A204.1 (cell line): Measurements from ENCODE around the gene OGDH.

ENCODE experiments used
- FAIRE-seq: peaks from 2 replicates; lab custom pipeline; 2012; peaks lifted over from hg19 to GRCh38; lab: Jason Lieb, UNC

The OGDH gene

DNA sequence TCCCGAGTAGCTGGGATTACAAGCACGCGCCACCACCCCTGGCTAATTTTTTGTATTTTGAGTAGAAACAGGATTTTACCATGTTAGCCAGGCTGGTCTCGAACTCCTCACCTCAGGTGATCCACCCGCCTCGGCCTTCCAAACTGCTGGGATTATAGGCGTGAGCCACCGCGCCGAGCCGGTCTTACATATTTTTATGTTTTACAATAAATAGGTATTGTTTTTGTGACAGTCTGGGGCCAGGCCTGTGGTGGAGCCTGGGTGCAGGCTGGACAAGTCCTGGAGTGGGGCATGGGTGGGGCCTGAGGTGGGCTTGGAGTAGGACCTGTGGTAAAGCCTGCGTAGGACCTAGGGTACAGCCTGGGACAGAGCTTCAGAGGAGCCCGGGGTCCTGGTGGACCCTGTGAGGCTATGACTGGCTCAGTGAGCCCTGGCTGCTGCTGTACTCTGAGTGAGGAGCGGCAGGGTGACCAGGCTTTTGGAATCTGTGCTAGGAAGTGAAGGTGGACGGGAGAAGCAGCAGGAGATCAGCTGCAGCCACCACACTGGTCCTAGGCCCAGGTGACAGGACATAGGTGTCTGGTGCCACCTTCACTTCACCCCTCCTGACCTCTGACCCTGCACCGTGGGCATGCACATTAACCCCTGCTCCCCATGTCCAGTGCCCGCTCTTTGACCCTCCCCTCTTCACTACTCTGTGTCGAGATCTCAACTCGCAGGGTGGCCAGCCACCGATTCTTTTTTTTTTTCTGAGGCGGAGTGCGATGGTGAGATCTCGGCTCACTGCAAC lies 132.6 kb downstream of the OGDH start:
- FAIRE-seq, result no peak

DNA sequence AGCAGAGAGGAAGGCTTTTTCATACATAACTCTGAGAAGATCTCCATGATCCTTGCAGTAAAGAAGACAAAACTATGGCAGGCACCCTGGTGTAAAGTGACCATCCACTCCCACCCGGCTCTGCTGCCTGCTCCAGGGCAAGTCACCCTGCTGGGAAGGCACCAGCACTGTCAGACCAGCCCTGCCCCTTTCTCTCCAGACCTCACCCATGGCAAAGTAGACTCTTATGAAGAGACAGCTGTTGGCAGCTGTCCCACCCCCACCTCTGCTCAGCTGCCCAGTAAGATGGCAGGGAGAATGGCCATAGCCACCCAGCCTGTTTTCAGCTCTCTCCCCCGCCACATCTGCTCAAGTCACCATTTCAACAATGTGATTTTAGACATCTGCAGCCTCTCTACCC lies 133.6 kb downstream of the OGDH start:
- no peak for FAIRE-seq

DNA sequence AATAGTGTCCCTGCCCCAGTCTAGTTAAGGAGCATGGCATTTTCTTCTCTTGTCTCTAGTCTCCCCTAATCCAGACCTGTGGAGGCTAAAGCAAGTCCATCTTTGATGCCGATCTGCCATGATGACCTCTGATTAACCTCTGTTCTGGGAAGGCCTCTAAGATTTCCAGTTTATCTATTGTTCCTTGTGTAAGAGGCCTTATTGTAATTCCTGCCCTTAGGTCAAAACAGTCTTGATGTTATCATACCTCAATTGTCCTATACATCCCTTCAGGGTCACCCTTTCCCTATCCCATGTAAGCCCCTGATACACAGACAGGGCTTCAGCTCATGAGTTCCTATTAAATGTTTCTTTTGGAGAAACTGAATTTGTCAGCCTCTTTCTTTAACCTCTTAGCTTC lies 137.3 kb downstream of the OGDH start:
- FAIRE-seq, result no peak

DNA sequence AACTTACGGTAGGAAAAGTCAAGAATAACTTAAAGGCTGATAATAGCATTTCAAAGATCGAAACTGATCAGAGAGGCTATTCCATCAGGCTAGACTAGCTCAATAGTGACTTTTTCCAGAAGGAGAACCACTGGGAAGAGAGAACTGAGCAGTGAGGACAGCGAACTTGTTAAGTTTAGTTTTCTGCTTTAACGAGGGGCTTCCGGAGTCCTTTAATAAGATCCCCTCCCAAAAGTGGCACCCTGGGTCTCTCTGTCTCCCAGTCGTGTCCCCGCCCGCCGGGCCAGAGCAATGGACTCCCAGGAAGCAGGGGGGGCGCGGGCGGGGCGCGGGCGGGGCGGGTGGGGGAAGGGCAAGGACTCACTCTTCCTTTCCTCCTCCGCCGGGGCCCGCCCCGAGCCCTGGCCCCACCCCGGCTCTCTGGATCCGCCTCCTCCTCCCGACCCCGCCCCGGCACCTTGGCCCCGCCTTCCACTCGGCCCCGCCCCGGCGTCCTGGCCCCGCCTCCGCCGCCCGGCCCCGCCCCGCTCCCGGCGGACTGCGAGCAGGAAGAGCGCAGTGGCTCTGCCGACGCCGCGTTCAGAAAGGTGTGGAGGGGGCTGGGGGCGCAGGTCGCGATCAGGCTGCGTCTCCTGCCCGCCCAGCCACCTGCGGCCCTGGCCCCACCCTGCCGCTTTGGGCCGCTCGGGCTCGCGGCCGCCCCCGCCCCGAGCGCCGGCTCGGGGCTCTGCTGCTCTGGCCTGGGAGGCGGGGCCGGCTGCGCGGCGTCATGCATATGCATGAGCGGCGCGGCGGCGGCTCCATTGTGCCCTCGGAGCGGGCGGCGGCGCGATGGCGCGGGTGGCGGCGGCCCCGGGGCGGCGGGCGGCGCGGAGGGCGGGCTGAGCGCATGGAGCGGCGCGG lies 141.9 kb downstream of the OGDH start, which contains the start of gene ZMIZ2:
ZMIZ2 (plus strand) TSS at position 803 of the 903 bp plus-strand sequence. CDS start 7,403 bp downstream, outside the sequence.
- no peak for FAIRE-seq

DNA sequence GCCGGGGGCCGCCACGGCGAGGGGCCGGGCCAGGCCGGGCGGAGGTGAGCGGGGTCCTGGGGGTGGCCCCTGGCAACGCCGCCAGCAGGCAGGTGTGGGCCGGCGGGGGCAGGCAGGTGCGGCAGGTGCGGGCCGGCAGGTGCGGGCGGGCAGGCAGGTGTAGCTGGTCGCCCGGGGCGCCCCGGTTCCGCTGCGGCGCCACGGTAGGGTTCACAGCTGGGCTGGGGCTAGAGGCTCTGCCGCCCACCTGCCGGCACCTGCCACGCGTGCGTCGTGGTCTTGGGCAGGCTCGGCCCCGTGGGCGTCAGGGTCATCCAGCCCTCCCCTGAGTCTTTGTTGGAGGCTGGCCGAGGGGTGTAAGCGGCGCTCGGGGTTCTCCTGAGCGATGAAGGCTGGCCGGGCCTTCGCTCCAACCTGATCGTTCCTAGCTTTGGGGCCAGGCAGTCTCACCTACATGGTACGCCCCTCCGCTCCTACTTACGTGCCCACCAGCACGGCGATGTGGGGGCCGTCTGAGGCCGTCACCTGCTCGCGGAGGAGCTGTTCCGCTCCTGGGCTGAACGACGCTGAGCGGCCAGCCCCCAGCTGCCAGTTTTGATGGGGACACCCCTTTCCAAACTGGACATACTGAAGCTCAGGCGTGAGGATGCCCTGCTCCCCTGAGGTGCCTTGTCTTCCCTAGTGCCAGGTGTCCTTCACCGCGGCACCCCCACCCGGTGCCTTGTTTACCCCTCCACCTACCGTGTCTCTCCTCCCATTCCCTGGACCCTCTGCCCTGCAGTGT lies 142.7 kb downstream of the OGDH start:
- FAIRE-seq, result no peak

DNA sequence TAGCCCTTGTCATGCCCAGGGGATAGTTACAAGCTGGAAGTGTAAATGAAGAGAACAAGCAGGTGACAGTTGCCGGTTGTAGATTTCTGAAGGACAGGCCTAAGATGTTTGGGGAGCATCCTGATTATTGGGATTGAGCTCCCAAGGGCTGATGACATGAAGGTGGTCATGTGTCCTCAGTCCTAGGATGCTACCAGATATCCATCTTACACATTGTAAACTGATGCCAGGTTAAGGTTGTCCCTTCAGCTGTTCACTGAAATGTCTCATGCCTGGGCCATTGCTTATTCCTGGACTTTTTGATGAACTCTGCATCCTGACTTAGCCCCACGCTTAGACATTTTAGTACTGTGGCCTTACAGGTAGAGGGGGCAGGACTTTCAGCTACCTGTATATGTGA lies 143.6 kb downstream of the OGDH start:
- FAIRE-seq, result no peak

DNA sequence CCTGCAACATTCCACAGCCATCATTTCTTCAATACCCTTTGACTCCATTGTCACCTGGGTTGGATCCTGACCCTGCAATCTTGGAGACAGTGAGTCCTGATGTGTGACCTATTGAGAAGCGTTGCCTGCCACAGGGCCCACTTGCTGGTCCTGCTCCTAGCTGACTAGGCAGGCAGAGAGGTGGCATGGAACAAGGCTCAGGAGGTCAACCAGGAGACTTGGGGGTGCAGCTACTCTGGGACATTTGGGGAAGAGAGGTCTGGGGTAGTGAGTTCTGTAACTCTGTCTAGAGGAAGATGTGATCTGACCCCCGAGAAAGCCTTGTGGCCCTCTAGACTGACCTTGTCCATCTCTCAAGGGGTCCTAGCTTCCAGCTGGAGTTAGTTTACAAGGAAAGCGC lies 144.0 kb downstream of the OGDH start:
- no peak for FAIRE-seq

DNA sequence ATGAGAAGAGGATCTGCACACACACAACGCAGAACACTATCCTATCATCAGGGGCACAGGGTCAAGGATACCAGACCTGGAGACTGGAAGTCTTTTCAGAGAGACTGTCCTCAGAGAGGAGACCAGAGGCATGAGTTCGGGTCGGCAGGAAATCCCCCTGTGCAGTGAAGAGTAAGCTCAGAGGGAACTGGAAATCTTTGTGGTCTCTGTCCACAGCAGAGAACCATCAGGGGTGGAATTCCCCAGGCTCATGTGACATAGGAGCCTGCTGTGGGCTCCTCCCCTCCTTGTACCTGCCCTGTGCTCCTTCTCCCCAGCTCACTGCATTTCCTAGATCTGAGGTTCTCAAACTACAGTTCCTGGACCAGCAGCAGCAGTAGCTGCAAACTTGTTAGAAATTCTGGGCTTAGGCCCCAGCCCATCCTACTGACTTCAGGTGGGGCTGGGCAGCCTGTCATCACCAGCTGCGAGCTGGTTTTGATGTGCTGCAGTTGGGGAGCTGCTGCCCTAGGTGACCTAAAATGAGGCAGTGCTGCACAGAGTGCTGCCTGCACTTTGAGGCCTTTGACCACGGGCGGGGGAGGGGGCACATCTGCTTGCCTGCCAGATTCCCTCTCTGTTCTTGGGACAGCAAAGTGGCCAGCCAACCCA lies 144.6 kb downstream of the OGDH start:
- FAIRE-seq, result no peak

DNA sequence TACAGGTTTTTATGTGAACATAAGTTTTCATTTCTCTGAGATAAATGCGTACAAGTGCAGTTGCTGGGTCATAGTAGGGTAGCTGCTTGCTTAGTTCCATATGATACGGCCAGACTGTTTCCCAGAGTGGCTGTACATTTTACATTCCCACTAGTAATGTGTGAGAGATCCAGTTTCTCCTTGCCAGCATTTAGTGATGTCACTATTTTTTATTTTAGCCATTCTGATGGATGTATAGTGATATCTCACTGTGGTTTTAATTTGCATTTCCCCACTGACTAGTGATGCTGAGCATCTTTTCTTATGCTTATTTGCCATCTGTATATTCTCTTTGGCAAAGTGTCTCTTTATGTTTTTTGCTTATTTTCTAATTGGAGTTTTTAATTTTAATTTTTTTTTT lies 146.4 kb downstream of the OGDH start:
- no peak for FAIRE-seq

DNA sequence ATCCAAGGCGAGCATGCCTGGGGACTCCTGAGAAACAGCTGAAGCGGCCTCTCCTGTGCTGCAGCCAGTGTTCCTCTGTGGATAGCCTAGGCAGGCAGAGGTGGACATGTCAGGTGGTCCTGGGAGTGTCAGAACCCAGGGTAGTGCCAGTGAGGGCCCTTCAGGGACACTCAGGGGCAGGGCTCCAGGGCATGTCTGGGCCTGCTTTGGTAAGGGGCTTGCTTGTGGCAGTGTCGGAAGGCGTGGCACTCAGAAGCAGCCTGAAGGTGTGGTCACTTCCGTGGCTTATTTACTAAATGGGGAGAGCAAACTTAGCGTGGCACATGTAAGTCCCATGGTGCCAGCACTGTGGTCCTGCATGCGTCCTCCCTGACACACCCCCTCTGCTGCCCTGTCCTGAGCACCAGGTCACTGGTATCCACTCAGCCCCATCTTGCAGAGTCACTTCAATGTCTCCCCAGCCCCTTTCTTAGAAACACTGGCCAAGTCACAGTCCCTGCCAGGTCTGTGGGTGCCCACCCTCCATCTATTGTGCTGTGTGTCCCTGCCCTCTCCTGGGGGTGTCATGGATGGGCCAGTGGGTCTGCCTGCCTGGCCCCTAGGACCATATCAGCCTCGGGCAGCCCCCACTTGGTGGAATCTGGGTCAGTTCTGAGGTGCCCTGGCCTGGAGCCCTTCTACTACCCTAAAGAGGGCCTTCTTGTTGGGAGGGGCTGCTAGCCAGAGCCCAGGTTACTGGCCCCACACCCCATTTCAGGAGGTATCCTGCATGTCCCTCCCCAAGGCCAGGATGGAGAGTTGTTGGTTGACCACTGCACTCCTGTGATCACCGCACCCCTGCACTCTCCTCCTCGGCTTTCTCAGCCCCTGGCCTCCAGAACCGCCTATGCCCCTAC lies 148.6 kb downstream of the OGDH start:
- no peak for FAIRE-seq

DNA sequence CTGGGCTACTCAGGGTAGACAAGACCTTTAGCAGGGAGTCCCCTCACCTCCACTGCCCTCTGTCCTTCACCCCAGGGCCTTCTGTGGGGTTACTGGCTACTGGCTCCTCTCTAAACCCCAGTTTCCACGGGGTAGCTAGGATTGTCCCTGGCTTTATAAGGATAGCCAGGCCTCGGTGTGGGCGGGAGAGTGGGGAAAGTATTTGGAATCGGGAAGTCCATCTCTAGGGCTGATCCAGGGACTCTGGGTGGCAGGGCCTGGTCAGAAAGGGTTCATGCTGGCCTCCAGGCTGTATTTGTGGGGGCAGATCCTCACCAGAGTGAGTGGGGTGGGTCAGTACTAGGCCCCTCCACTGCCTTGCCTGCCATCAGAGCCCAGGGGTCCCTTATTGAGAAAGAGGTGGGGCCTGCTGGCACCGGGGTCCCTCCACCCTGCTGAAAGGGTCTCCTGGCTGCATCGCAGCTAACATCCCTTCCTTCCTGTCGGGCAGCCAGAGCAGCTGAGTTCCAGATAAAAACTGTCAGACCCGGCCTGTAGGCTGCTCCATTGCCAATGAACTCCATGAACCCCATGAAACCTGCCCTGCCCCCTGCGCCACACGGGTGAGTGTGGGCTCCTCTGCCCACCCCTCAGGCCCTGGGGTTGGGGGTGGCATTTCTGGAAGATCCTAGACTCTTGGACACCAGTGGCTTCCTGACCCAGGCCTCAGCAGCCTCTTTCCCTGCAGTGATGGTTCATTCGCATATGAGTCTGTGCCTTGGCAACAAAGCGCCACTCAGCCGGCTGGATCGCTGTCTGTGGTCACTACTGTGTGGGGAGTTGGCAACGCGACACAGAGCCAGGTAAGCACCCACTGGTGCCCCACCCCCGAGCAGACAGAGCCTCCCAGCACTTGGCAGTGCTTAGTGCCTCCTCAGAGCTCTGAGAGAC lies 149.5 kb downstream of the OGDH start:
- FAIRE-seq, result no peak

DNA sequence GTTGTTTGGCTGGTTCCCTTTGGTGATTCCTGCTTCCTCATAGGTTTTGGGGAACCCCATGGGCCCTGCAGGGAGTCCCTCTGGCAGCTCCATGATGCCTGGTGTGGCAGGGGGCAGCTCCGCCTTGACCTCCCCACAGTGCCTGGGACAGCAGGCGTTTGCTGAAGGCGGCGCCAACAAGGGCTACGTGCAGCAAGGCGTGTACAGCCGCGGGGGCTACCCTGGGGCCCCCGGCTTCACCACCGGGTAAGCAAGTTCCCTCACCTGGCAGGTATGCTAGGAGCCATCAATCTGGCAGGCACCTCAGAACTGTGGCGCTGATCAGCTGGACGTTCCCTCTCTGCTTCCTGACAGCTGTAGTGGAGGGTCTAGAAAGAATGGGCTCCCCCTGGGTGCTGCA lies 150.5 kb downstream of the OGDH start:
- FAIRE-seq, result no peak

DNA sequence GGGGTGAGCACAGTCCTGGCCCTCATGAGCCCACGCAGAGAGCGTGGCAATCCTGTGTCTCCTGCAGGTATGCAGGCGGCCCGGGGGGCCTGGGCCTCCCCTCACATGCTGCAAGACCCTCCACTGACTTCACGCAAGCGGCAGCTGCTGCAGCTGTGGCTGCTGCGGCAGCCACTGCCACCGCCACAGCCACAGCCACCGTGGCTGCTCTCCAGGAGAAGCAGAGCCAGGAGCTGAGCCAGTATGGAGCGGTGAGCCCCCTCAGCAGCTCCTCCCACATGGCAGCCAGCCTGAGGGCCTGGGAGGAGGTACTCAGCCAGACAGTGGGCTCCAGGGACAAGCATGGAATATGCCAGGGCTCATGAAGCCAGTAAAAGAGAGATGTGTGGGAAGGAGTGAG lies 150.9 kb downstream of the OGDH start:
- no peak for FAIRE-seq

DNA sequence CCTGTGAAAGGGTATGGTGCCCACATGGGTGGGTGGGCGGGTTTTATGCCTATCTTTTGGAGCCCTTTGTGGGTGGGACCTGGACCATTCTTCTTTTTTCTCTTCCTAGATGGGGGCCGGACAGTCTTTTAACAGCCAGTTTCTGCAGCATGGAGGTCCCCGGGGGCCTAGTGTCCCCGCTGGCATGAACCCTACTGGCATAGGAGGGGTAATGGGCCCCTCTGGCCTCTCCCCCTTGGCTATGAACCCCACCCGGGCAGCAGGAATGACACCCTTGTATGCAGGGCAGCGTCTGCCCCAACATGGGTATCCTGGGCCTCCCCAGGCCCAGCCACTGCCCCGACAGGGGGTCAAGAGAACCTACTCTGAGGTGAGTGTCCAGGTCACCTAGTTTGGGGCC lies 151.3 kb downstream of the OGDH start:
- FAIRE-seq, result no peak
